Jurkat, Clone E6-1 (cell line): ENCODE data around the gene GOLM1. TPM values are rescaled to one million over a fixed set of nuclear protein-coding genes. Genes with fewer than 3 reads are reported as not detected.
"Not testable (repeated sequence)": the region's sequence is repeated elsewhere in the genome, so short reads cannot be mapped to it uniquely, and the experiment has no call there.

Experiments used
- DNase-seq: peaks from one replicate; pipeline ENCODE4 v3.0.0-alpha.2; 2011; ENCODE audit warnings: low read depth, low spot score
- H3K4me3 ChIP-seq: 2 replicates; pipeline ENCODE4 v1.5.1; 2011; ENCODE audit warnings: mild to moderate bottlenecking, low read length, control low read depth, moderate library complexity
- polyA plus RNA-seq: library from polyadenylated mRNA; unstranded; fragments of >200 nt; gene quantifications from one replicate; pipeline ENCODE4 v1.2.1, GENCODE V29; 2012; ENCODE audit warnings: missing spikeins; ENCODE audit not compliant: insufficient read length, insufficient read depth

Gene GOLM1, protein sequence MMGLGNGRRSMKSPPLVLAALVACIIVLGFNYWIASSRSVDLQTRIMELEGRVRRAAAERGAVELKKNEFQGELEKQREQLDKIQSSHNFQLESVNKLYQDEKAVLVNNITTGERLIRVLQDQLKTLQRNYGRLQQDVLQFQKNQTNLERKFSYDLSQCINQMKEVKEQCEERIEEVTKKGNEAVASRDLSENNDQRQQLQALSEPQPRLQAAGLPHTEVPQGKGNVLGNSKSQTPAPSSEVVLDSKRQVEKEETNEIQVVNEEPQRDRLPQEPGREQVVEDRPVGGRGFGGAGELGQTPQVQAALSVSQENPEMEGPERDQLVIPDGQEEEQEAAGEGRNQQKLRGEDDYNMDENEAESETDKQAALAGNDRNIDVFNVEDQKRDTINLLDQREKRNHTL
- 42.3 TPM for polyA plus RNA-seq

DNA sequence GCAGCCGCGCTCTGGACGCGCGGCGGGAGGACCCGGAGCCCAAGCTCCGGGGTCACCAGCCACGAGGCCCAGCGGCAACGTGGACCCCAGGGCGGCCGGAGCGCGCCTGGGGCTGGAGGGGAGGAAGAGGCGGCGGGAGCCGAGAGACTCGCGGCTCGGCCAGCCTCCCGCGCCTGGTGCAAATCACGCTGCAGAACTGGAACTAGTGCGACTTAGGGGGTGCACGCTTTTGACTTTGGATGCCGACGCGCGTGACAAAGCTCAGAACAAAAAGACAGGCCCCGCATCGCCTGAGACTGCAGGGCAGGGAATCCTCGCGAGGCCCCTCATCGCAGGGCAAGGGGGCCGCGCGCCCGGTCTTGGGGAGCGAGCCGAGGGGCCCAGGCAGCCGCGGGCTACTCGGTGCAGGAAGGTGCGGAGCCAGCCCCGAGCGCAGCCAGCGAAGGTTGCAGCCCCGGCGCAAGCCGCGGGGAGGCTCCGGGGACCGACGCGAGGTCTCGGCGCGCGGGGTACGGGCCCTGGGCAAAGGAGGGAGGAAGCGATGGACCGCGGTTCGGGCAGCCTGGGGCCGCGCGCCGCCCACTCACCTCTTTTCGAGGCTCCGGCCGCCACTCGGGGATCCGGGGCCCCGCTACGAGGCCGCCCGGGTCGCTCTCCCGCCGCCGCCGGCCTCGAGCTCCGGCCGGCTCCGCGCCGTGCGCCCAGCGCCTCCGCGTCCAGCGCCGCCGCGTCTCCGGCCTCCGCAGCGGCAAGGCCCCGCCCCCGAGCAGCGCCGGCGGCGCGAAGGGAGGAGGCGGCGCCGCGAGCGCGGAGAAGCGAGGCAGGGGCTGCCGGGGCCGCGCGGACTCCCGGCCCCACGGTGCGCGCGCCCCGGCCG lies at the start of gene GOLM1:
TSS of gene GOLM1 (minus strand) at position 735 of the 877 bp plus-strand sequence. CDS start 20,238 bp downstream, outside the sequence.
- DNase-seq = no peak
- H3K4me3 ChIP-seq = peak within 1 kb of the TSS; percentile 50

DNA sequence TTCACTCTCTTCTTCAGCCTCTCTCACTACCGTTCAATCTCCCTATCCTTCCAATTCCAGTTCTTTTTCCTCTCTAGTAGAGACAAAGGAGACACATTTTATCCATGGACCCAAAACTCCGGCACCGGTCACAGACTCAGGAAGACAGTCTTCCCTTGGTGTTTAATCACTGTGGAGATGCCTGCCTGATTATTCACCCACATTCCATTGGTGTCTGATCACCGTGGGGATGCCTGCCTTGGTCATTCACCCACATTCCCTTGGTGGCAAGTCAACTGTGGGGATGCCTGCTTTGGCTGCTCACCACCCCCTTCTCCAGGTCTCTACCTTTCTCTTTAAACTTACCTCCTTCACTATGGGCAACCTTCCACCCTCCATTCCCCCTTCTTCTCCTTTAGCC lies 47.3 kb upstream of the GOLM1 start:
- H3K4me3 ChIP-seq, DNase-seq: not testable (repeated sequence)

DNA sequence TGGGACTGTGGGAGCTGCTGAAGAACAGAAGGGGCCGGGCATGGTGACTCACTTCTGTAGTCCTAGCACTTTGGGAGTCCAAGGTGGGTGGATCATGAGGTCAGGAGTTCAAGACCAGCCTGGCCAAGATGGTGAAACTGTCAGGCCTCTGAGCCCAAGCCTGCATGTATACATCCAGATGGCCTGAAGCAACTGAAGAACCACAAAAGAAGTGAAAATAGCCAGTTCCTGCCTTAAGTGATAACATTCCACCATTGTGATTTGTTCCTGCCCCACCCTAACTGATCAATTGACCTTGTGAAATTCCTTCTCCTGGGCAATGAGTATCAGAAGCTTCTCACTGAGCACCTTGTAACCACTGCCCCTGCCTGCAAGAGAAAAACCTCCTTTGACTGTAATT lies 46.6 kb upstream of the GOLM1 start:
- not testable (repeated sequence) for DNase-seq, H3K4me3 ChIP-seq

DNA sequence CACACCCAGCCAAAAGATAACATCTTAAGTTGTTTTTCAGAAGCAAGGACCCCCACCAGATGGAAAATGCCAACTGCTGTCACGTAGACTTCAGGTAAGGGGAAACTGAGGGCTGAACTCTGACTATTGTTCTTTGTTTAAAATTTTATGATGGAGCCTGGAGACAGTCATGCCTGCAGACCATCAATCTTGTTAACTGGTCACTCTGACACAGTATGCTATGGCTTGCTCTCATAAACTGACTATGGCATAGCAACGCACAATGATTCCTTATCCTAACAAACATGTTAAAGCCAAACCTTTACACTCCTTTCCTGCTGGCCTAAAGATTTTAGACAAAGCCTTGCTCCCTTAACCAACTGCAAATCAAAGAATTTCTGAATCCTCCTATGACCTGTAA lies 43.6 kb upstream of the GOLM1 start:
- no peak for DNase-seq
- no peak overlapping the region for H3K4me3 ChIP-seq

DNA sequence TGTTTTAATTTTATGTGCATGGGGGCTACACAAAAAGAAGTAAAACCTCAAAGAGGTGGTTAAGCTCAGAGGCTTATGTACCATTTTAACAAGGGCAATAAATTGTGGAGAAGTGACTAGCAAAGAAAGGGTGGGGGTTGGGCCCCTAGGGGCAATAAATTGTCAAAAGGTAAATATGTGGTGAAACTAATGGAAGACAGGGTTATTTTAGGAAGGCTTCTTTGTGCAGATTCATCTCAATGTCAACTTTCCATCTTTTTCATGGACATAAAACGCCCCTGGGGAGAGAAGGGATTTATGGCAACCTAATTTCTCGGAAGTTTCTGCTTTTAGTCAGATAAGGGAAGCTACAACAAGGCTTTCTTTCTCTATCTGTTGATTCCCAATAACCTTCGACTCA lies 42.5 kb upstream of the GOLM1 start:
- DNase-seq = no peak
- no peak overlapping the region for H3K4me3 ChIP-seq

DNA sequence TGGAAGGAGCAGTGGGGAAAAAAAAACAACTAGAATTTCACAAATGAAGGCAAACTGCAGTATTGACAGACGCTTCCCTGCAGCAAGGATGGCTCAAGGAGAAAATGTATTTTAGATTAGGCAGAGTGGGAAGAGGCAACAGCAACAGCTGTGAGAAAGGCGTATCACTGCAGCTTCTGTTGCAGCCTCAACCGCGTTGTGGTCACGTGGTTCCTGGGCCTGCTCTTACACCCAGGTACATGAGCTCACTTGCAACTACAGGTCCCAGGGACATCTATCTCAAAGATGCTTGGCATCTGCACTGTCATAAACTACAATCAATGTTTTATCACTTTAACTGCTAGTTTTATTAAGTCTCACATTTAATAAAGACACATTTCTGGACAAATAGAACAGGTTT lies 36.0 kb upstream of the GOLM1 start:
- H3K4me3 ChIP-seq = no peak overlapping the region
- DNase-seq = peak; percentile 55

DNA sequence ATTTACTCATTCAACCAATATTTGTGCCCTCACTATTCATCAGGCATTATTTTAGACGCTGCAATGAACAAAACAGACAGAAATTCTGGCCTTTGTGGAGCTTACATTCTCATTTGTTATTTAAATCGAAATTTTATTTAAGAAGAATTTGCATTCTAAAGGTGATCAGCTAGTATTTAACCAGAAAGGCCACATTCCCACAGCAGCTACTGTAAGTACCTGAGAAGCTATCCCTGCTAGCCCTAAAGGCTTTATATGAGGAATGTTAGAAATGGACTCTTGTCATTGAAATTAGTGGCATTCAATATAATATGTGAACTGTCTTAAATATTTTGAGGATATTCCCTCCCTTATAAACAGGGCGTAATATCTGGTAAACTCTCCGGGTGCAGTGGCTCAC lies 35.0 kb upstream of the GOLM1 start:
- no peak for DNase-seq
- no peak overlapping the region for H3K4me3 ChIP-seq

DNA sequence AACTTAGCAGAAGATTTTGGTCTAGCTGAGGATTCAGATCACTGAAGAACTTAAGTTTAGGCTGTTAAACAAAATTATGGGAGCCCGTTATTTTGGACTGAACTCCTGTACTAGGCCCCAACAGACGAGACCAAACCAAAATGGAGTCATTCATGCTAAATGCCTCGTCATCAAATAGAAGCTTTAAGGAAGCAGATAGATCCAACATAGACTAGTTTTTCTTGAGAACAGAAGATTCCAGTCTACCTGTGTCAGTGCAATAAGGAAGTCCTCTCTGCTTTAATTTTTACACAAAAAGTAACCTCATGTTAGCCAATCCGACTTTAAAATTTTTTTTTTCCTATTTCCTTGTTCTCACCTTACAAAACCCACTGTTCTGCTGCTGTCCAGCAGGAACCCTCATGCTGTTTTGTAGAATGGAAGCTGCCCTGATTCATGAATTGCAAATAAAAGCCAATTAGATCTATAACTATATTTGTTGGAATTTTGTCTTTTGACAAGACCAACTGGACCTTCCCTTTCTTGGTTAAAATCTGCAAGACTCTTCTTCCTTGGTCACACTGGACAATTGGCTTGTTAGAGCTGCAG lies 29.0 kb upstream of the GOLM1 start:
- no peak overlapping the region for H3K4me3 ChIP-seq
- DNase-seq = no peak

DNA sequence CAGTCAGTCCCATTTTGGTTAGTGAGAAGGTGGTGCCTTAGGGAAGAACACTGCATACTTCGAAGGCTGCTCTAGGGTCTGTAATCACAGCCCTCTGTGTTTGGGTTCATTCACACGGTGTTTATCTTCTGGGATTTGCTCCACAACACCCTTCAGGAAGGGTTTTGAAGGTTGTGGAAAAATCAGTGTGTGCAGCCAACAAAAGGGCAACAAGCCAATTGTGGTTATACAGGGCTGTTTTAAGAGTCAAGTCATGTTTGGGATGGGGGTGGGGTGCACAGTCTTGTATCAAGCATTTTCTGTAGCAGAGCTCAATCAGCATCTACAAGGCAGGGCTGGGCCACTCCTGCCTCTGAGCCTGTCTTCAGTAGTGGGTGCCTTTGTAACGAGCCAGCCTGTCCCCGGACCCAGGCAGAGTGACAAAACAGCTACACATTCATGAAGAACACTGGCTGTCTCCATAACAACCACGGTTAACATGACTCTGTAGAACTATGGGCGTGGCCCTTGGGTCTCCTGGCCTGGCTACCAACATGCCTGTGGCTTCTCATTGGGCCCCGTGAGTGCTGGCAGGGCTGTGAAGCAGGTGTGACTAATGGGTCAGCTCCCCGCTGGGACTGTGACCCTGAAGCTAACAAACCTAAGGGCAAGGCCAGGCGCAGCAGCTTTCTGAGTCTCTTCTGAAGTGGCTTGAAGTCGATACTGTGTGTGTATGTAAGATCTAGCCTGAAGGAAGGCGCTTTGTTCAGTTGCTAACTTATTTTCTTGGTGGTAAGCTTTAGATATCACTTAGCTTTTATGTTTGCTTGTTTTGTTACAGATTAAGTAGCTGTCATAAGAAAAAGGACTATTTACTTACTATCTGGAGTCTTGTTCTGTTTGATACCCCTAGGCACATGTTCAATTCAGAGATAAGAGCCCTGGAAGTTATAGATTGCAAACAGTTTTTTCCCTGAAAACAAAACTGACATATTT lies 27.9 kb upstream of the GOLM1 start:
- H3K4me3 ChIP-seq = no peak overlapping the region
- peak; percentile 9 for DNase-seq

DNA sequence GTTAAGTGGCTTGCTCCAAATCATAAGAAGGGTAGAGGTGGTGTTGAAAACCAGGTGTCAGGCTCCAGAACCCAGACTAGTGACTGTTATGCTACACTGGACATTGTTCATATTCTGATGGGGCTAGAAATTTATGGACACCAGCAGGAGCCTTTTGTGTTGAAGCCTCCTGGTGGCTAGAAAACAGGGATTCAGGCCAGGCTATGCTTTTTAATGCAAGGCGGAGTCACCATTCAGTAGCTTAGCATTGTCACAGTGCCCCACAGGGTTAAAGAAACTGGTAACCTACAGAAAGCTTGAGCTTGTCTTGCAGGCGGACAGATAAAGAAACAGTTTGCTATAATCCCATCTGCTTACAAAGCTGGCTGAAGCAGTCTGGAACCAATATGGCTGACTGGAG lies 23.0 kb upstream of the GOLM1 start:
- no peak for DNase-seq
- no peak overlapping the region for H3K4me3 ChIP-seq

DNA sequence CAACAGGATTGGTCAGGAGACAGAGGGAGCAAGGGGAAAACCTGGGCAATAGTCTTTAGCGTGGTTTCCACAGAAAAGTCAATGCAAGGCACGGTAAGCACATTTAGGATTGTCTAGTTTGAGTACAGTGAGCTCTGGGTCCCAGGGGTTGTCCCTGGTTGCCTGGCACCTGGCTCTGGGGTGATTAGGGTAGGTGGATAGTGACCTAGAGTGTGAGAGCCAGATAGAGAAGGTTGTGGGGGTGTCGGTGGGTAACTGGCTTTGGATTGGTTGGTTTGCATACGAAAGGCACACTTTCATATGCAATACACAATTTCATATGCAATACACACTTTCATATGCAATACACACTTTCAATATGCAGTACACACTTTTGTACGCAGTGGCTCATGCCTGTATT lies 20.1 kb upstream of the GOLM1 start:
- no peak overlapping the region for H3K4me3 ChIP-seq
- DNase-seq = no peak

DNA sequence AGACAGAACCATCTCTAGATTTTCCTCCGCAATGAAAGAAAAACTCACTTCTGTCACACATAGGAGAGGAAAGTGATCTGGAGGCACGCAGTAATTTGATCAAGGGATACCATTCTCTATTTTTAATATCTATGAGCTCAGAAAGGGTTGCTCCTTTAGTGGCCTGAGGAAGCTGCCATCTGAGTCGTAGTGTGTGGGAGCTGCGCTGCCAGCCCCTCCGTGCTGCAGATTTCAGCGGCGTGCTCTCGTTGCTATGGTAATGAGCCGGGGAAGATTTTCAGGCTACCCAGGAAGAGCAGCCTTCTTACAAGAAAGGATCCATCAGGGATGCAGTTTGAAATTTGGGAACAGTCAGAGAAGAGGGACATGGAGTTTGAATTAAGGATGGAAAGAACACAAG lies 17.1 kb upstream of the GOLM1 start:
- DNase-seq = no peak
- H3K4me3 ChIP-seq = no peak overlapping the region

DNA sequence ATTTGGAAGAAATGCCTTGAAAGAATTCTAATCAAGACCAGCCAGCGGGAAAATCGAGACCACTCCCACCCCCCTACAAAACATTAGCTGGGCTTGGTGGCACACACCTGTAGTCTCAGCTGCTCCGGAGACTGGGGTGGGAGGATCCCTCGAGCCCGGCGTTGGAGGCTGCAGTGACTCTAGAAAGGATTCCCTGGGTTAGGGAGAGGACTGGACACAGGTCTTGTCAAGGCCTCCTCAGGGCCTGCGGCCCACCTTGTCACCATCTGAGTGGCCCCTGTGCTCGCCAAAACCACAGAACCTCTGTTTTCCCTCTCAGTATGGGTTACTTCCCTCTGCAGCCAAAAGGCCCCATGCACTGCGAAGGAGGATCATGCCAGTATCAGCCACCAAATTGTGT lies 16.5 kb upstream of the GOLM1 start:
- DNase-seq = no peak
- no peak overlapping the region for H3K4me3 ChIP-seq

DNA sequence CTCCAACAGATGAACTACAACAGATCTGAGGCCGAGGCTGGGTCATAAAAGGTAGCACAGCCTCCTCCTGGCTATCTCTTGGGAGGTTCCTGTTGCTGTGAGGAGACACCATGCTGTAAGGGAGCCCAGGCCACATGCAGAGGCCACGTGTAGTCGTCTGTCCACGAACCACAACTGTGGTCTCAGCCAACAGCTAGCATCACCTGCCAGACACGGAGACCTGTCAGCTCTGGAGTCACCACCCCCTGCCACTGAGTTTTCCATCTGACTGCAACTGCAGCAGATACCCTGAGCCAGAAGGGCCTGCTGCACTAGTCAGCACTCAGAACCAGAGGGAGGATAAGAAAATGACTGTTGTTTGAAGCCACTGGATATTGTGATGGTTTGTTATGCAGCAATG lies 12.7 kb upstream of the GOLM1 start:
- H3K4me3 ChIP-seq = no peak overlapping the region
- no peak for DNase-seq

DNA sequence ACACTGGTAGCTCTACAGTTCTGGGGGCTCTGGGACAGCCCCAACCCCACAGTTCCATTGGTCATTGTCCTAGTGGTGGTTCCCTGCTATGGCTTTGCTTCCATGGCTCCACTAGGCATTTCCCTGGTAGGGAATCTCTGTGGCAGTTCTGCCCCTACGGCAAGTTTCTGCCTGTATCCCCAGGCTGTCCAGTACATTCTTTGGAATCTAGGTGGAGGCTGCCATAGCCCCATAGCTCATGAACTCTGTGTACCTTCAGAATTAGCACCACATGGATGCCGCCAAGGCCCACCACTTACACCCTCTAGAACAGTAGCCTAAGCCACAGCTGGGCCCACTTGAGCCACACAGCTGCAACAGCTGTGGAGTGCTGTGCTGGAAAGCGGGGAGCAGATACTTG lies 3.3 kb upstream of the GOLM1 start:
- no peak for DNase-seq

DNA sequence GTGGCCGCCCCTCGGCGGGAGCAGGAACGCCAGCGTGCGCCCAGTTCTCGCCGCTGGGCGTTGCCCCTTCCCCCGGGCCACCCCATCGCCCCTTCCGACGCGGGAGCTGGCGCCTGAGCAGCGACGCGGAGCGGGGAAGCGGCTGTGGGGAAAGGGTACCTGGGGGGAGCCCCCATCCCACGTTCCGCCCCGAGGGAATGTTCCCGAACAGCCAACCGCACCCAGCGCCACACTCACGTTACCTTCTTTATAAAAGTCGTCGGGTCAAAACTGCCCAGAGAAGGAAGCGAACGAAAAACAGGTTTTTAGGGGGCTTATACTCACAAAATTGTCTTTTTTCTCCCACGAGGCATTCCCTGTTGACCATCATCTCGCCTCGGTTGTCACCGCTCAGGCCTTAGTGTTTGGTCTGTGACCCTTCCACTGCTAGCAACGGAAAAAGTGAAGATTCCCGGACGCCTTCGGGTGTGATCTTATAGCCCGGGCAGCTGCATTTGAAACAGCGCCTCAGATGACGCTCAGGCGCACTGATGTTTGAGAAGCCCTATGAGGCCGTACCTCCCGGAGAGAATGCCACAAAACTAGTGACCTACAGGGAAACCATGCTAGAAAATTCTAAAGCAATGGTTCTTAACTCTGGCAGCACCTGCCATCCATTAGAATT lies 475 bp upstream of the GOLM1 start:
- DNase-seq = no peak
- H3K4me3 ChIP-seq = peak overlapping the region; percentile 47

More for the DNA sequence above, 3.3 kb upstream of the GOLM1 start:
- no peak overlapping the region for H3K4me3 ChIP-seq

DNA sequence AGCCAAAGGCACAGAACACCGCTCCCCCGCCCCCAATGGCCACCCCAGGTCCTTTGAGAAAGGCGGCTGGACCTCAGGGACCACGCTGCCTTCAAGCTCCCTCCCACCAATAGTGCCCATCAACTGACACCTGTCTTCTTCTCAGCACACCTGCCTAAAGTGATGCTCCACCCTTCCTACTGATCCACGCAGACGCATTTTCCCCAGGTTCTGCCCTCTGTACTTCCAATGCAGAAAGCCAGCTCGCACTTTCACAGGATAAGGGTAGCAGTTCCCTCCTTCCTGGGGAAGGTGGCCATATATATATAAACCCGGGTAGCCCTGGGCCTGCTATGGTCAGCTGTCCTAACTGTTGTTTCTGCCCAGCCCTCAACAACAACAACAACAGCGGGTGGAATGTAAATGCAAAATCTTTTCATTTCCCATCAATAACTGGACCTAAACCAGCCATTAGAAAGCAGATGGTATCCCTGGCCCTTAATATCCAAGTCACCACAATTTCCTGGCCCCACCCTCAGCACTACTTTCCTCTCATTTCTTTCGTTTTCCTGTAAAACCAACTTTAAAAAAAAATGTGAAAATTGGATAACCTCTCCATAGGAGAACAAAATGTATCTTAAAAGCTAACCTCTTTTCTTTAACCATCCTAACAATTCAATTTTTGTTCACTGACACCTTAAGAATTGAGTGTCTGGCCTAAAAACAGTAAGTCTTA lies 1.7 kb downstream of the GOLM1 start:
- DNase-seq = no peak
- H3K4me3 ChIP-seq = no peak overlapping the region

DNA sequence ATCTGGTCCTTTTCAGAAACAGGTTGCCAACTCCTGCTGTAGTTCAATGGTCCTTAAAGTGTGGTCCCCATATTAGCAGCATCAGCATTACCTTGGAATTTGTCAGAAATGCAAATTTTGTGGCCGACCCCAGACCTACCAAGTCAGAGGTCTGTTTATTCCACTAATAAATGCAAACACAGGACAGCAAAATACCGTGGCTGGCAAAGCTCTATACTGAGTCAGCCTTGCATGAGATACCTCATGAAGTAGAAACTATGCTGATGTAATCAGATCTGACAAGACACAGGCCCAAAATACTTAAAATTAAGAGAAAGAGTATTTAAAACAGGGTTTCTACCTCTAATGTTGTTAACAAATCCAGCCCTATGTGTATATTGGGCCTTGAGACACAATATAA lies 3.0 kb downstream of the GOLM1 start:
- no peak for DNase-seq
- no peak overlapping the region for H3K4me3 ChIP-seq
